Measurements from ENCODE around the gene SDK2.
A peak's percentile ranks its signal among the peaks of the same experiment; 100 is the strongest.

Gene SDK2

GRCh38 chr17:73648543-73648820, 4.2 kb upstream of the SDK2 start:
- in situ Hi-C loops (cut with HindIII; ENCODE audit: low sequenced_read_pairs) = no loop called here
- DNase-seq (ENCODE audit: low read depth, low spot score) = no peak
- no peak overlapping the region for H3K4me3 ChIP-seq (ENCODE audit: low read depth, low read length)
- no peak for TF ChIP-seq CTCF (IDR thresholded peaks at IDR 0.05; ENCODE audit: low read depth, low read length)

GRCh38 chr17:73647772-73648542, 3.7 kb upstream of the SDK2 start:
- in situ Hi-C loops (cut with HindIII; ENCODE audit: low sequenced_read_pairs) = no loop called here
- no peak for DNase-seq (ENCODE audit: low read depth, low spot score)
- TF ChIP-seq CTCF (IDR thresholded peaks at IDR 0.05; ENCODE audit: low read depth, low read length) = no peak
- H3K4me3 ChIP-seq (ENCODE audit: low read depth, low read length) = no peak overlapping the region

DNA sequence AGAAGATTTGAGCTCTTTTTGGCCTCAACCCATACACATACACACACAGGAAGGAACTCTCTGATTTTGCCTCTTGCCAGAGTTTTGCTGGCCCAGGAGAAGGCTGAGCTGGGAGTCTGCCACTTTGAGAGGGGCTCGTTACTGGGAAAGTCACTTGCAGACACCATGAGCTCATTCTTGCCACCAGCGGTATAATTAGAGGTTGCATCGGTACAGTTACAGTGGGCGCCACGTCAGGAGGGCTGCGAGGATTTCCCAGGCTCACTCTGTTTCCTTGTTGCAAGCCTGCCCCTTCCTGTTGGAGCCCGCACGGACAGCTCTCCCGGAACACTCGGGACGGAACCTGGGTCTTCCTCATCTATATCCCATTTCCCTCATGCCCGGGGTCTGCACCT, 3.1 kb upstream of the SDK2 start:
- no peak overlapping the region for H3K4me3 ChIP-seq (ENCODE audit: low read depth, low read length)
- DNase-seq (ENCODE audit: low read depth, low spot score) = no peak
- in situ Hi-C loops (cut with HindIII; ENCODE audit: low sequenced_read_pairs) = no loop called here
- TF ChIP-seq CTCF (IDR thresholded peaks at IDR 0.05; ENCODE audit: low read depth, low read length) = no peak

- H3K4me3 ChIP-seq (ENCODE audit: low read depth, low read length) = no peak overlapping the region
- DNase-seq (ENCODE audit: low read depth, low spot score) = no peak
- TF ChIP-seq CTCF (IDR thresholded peaks at IDR 0.05; ENCODE audit: low read depth, low read length) = no peak
- in situ Hi-C loops (cut with HindIII; ENCODE audit: low sequenced_read_pairs) = no loop called here
Observed at GRCh38 chr17:73646409-73647300, 2.4 kb upstream of the SDK2 start.

DNA sequence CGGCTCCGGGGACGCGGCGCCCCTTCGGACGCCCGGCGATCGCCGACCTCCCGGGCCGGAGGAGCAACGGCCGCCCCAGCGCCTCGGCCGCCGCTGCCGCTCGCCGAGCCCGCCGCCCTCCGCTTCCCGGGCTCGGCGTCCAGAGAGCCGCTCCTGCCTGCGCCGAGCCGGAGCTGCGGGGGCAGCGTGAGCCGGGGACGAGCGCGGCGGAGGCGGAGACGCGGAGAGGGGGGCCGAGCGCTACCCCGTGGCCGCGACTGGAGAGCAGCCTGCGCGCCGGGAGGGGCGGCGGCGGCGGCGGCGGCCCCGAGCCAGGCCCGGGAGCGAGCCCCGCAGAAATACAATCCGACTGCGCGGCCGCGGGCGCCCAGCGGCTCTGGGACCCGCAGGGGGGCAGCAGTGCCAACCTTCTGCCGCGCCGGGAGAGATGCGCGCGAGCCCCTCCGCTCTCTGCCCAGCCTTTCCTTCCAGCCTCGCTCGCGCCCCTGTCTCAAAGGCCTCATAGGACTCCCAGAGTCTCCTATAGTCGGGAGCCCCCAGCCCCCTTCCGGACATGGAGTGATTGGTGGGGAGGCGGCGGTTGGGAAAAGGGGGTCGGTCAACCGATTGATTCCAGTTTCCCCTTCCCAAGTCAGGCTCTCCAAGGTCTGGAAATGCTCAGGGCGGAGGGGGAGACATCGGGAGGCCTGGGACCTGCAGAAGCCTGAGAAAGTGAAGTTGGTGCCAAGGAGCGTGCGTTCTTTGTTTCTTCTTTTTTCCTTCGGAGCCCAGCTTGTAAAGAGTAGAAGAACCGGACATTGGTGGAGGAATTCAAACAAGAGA, 1.0 kb upstream of the SDK2 start:
- H3K4me3 ChIP-seq (ENCODE audit: low read depth, low read length) = no peak overlapping the region

More for the DNA sequence above, 1.0 kb upstream of the SDK2 start:
- no peak for TF ChIP-seq CTCF (IDR thresholded peaks at IDR 0.05; ENCODE audit: low read depth, low read length)
- DNase-seq (ENCODE audit: low read depth, low spot score) = peak; percentile 5
- in situ Hi-C loops (cut with HindIII; ENCODE audit: low sequenced_read_pairs) = no loop called here

Measured in astrocyte of the spinal cord (primary cell).